Neural progenitor cell (in vitro differentiated cells): Measurements from ENCODE around the gene NRG3. TPM values are rescaled to one million over a fixed set of nuclear protein-coding genes. Genes with fewer than 3 reads are reported as not detected.

ENCODE experiments used
- DNase-seq: peaks from one replicate; pipeline ENCODE4 v3.0.0-alpha.2; 2016; ENCODE audit warnings: low spot score
- H2AFZ ChIP-seq: fragments of 200-600 bp; sonication (generic); replicated peaks from 2 replicates; pipeline ENCODE4 v1.6.1; 2016; ENCODE audit warnings: antibody characterized with exemption
- H3F3A ChIP-seq: fragments of 200-600 bp; sonication (generic); 2 replicates; pipeline ENCODE4 v1.6.1; 2016; ENCODE audit warnings: antibody characterized with exemption, low read depth
- H3K27ac ChIP-seq: fragments of 200-600 bp; sonication (generic); 2 replicates; pipeline ENCODE4 v1.5.1; 2016; ENCODE audit warnings: mild to moderate bottlenecking
- H3K27me3 ChIP-seq: fragments of 200-600 bp; sonication (generic); 2 replicates; pipeline ENCODE4 v1.6.1; 2016; ENCODE audit warnings: mild to moderate bottlenecking, moderate library complexity
- H3K36me3 ChIP-seq: fragments of 200-600 bp; sonication (generic); 2 replicates; pipeline ENCODE4 v1.5.1; 2016
- H3K4me1 ChIP-seq: fragments of 200-600 bp; sonication (generic); 2 replicates; pipeline ENCODE4 v1.6.1; 2016; ENCODE audit warnings: mixed run types
- H3K4me2 ChIP-seq: fragments of 200-600 bp; sonication (generic); 2 replicates; pipeline ENCODE4 v1.6.1; 2016
- H3K4me3 ChIP-seq: fragments of 200-600 bp; sonication (generic); 2 replicates; pipeline ENCODE4 v1.5.1; 2016
- H3K79me2 ChIP-seq: fragments of 200-600 bp; sonication (generic); 2 replicates; pipeline ENCODE4 v1.6.1; 2016; ENCODE audit warnings: low read depth
- H3K9ac ChIP-seq: fragments of 200-600 bp; sonication (generic); 2 replicates; pipeline ENCODE4 v1.6.1; 2016
- H3K9me3 ChIP-seq: fragments of 200-600 bp; sonication (generic); 2 replicates; pipeline ENCODE4 v1.5.1; 2016; ENCODE audit warnings: low read depth
- H4K20me1 ChIP-seq: fragments of 200-600 bp; sonication (generic); 2 replicates; pipeline ENCODE4 v1.6.1; 2016; ENCODE audit warnings: low read depth
- H3K27ac Mint-ChIP-seq: 3 replicates; pipeline ENCODE4 v1.8.0; 2021; ENCODE audit warnings: mixed read lengths
- H3K27me3 Mint-ChIP-seq: 2 replicates; pipeline ENCODE4 v1.8.0; 2022; ENCODE audit warnings: low read depth, mild to moderate bottlenecking, inconsistent platforms, moderate library complexity, mixed read lengths; ENCODE audit not compliant: insufficient read depth
- H3K36me3 Mint-ChIP-seq: 3 replicates; pipeline ENCODE4 v1.8.0; 2021; ENCODE audit warnings: mixed read lengths
- H3K4me1 Mint-ChIP-seq: 3 replicates; pipeline ENCODE4 v1.8.0; 2021; ENCODE audit warnings: mixed read lengths
- H3K4me3 Mint-ChIP-seq: 3 replicates; pipeline ENCODE4 v1.8.0; 2021; ENCODE audit warnings: mild to moderate bottlenecking, moderate library complexity, mixed read lengths
- H3K9me3 Mint-ChIP-seq: 3 replicates; pipeline ENCODE4 v1.8.0; 2020; ENCODE audit warnings: mixed read lengths
- EZH2 ChIP-seq: fragments of 200-600 bp; sonication (generic); IDR thresholded peaks from 2 replicates; pipeline ENCODE4 v1.6.1; 2017; ENCODE audit warnings: antibody characterized with exemption, mild to moderate bottlenecking, moderate library complexity
- EZH2phosphoT487 ChIP-seq: fragments of 200-600 bp; sonication (generic); IDR thresholded peaks from 2 replicates; pipeline ENCODE4 v1.6.1; 2017; ENCODE audit warnings: antibody characterized with exemption
- total RNA-seq: library from RNA; depleted of rRNA; stranded (reverse); fragments of >200 nt; gene quantifications from 2 replicates; pipeline ENCODE4 v1.2.3, GENCODE V29; 2015; ENCODE audit warnings: low replicate concordance
- TF ChIP-seq, protein P1 (sequence below): fragments of 200-600 bp; sonication (generic); IDR thresholded peaks from 2 replicates; pipeline ENCODE4 v1.5.1; 2017; ENCODE audit warnings: antibody characterized with exemption, mild to moderate bottlenecking

NRG3 gene
- total RNA-seq, 1 donor from 2014 or later, result 1.9 TPM

- Histone ChIP-seq H3K4me3 (no peak overlapping the region), H3K79me2 (no peaks in the 10 kb centered on the region), H3K27me3 (no peaks in the 10 kb centered on the region), H3K9ac (no peak overlapping the region), H2AFZ (no peak overlapping the region), H3F3A (no peaks in the 10 kb centered on the region), H3K4me1 (peaks cover 10% of the 10 kb centered on the region), H3K4me2 (no peak overlapping the region), H3K27ac (no peak overlapping the region), H3K9me3 (no peaks in the 10 kb centered on the region), H3K36me3 (no peaks in the 10 kb centered on the region), H4K20me1 (no peaks in the 10 kb centered on the region)
- peaks cover 21% of the 10 kb centered on the region for H3K4me1 Mint-ChIP-seq
- H3K27ac Mint-ChIP-seq, result no peak overlapping the region
- TF ChIP-seq, protein P1, sequence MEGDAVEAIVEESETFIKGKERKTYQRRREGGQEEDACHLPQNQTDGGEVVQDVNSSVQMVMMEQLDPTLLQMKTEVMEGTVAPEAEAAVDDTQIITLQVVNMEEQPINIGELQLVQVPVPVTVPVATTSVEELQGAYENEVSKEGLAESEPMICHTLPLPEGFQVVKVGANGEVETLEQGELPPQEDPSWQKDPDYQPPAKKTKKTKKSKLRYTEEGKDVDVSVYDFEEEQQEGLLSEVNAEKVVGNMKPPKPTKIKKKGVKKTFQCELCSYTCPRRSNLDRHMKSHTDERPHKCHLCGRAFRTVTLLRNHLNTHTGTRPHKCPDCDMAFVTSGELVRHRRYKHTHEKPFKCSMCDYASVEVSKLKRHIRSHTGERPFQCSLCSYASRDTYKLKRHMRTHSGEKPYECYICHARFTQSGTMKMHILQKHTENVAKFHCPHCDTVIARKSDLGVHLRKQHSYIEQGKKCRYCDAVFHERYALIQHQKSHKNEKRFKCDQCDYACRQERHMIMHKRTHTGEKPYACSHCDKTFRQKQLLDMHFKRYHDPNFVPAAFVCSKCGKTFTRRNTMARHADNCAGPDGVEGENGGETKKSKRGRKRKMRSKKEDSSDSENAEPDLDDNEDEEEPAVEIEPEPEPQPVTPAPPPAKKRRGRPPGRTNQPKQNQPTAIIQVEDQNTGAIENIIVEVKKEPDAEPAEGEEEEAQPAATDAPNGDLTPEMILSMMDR, result no peak
- no peak for TF ChIP-seq EZH2
- TF ChIP-seq EZH2phosphoT487, result no peak
- no peak overlapping the region for H3K4me3 Mint-ChIP-seq
- no peaks in the 10 kb centered on the region for H3K36me3 Mint-ChIP-seq
- peaks cover under 1% of the 10 kb centered on the region for H3K9me3 Mint-ChIP-seq
- no peak for DNase-seq
- H3K27me3 Mint-ChIP-seq, result no peaks in the 10 kb centered on the region
Observed at GRCh38 chr10:82625512-82626189, 750.7 kb downstream of the NRG3 start.

DNA sequence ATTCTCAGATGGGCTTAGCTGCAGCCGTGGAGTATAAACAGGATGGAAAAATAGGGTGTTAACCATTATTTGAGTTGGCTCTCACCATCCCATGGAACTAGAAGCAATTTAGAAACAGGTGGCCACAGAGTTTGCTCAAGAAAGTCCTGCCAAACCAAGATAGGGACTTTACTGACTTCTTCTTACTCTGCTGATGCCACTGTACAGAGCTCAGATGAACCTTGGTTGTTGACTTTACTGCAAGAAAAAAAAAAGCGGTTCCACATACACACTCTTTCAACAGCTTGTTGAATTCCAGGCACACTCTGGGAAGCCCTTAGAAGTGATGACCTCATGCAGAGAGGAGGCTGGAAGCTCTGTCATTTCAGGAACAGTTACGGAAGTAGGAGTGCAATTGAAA is 753.4 kb downstream of the NRG3 start:
- Histone ChIP-seq H3F3A (no peaks in the 10 kb centered on the region), H3K4me3 (no peak overlapping the region), H3K79me2 (no peaks in the 10 kb centered on the region), H3K27me3 (no peaks in the 10 kb centered on the region), H3K4me1 (peaks cover 10% of the 10 kb centered on the region), H4K20me1 (no peaks in the 10 kb centered on the region), H3K9ac (no peak overlapping the region), H3K36me3 (no peaks in the 10 kb centered on the region), H2AFZ (no peak overlapping the region), H3K9me3 (no peaks in the 10 kb centered on the region), H3K4me2 (no peak overlapping the region), H3K27ac (no peak overlapping the region)
- Mint-ChIP-seq H3K36me3 (no peaks in the 10 kb centered on the region), H3K27me3 (no peaks in the 10 kb centered on the region), H3K9me3 (no peaks in the 10 kb centered on the region), H3K4me3 (no peak overlapping the region), H3K27ac (peak overlapping the region; percentile 70), H3K4me1 (peaks cover 21% of the 10 kb centered on the region)
- peak; percentile 44 for DNase-seq
- TF ChIP-seq EZH2phosphoT487 (no peak), EZH2 (no peak)
- TF ChIP-seq, protein P1, result no peak

- Mint-ChIP-seq H3K27ac (no peak overlapping the region), H3K4me3 (no peak overlapping the region), H3K27me3 (no peaks in the 10 kb centered on the region), H3K9me3 (no peaks in the 10 kb centered on the region), H3K4me1 (peaks cover 3% of the 10 kb centered on the region), H3K36me3 (no peaks in the 10 kb centered on the region)
- H3K4me2 ChIP-seq, result no peak overlapping the region
- H3K4me3 ChIP-seq, result no peak overlapping the region
- TF ChIP-seq EZH2, result no peak
- TF ChIP-seq, protein P1, result no peak
- no peak for TF ChIP-seq EZH2phosphoT487
- no peak overlapping the region for H2AFZ ChIP-seq
- no peaks in the 10 kb centered on the region for H3K27me3 ChIP-seq
- H3K9ac ChIP-seq, result no peak overlapping the region
- H3K36me3 ChIP-seq, result no peaks in the 10 kb centered on the region
- no peaks in the 10 kb centered on the region for H3K9me3 ChIP-seq
- H3F3A ChIP-seq, result no peaks in the 10 kb centered on the region
- no peaks in the 10 kb centered on the region for H4K20me1 ChIP-seq
- no peak for DNase-seq
- no peak overlapping the region for H3K27ac ChIP-seq
- no peaks in the 10 kb centered on the region for H3K4me1 ChIP-seq
- H3K79me2 ChIP-seq, result no peaks in the 10 kb centered on the region
Observed at GRCh38 chr10:82643076-82643475, 768.1 kb downstream of the NRG3 start.
